H1 (cell line): ENCODE results near the gene MPZL3. TPM values are rescaled to one million over a fixed set of nuclear protein-coding genes. Genes with fewer than 3 reads are reported as not detected.

Experiments
- CTCF ChIA-PET: fragments of 300-600 bp; sonication (Branson Sonifier 250); formaldehyde crosslinking; loops from one replicate; lab custom pipeline; 2021; ENCODE audit not compliant: partially characterized antibody; lab: Charles Lee
- POLR2A ChIA-PET: fragments of 300-600 bp; sonication (Branson Sonifier 250); formaldehyde crosslinking; loops from one replicate; lab custom pipeline; 2021; ENCODE audit warnings: inconsistent platforms; ENCODE audit not compliant: partially characterized antibody; lab: Charles Lee
- DNase-seq, 2 experiments: peaks; one replicate each; pipeline versions ENCODE4 v3.0.0 to v3.0.0-alpha.2; 2010 to 2022; ENCODE audit warnings: low spot score in 2 of 2, low read depth in 1 of 2, mixed read lengths in 1 of 2
- FAIRE-seq: peaks from 2 replicates; lab custom pipeline; 2011; peaks lifted over from hg19 to GRCh38; lab: Jason Lieb, UNC
- H2AFZ ChIP-seq: 2 replicates; pipeline ENCODE4 v1.8.1; 2012; ENCODE audit warnings: low read length, inconsistent platforms
- H2AK5ac ChIP-seq: 2 replicates; pipeline ENCODE4 v1.6.1; 2013; ENCODE audit warnings: low read depth, low read length
- H2BK120ac ChIP-seq: replicated peaks from 2 replicates; pipeline ENCODE3; 2013; ENCODE audit warnings: low read depth, low read length, inconsistent platforms
- H2BK12ac ChIP-seq: 2 replicates; pipeline ENCODE4 v1.6.1; 2013; ENCODE audit warnings: low read depth, low read length
- H2BK15ac ChIP-seq: 2 replicates; pipeline ENCODE4 v1.6.1; 2013; ENCODE audit warnings: low read length
- H2BK20ac ChIP-seq: 2 replicates; pipeline ENCODE4 v1.6.1; 2013; ENCODE audit warnings: low read length
- H2BK5ac ChIP-seq: 2 replicates; pipeline ENCODE4 v1.6.1; 2013; ENCODE audit warnings: low read depth, low read length
- H3K14ac ChIP-seq: 2 replicates; pipeline ENCODE4 v1.6.1; 2013; ENCODE audit warnings: inconsistent platforms; ENCODE audit not compliant: insufficient read length
- H3K18ac ChIP-seq: 2 replicates; pipeline ENCODE4 v1.6.1; 2013; ENCODE audit warnings: low read length; ENCODE audit errors: extremely low read depth
- H3K23ac ChIP-seq: 2 replicates; pipeline ENCODE4 v1.6.1; 2013; ENCODE audit warnings: inconsistent platforms; ENCODE audit not compliant: insufficient read length
- H3K23me2 ChIP-seq: 2 replicates; pipeline ENCODE4 v1.6.1; 2013; ENCODE audit warnings: low read depth, low read length
- H3K27ac ChIP-seq: 2 replicates; pipeline ENCODE4 v1.6.1; 2011; ENCODE audit warnings: low read depth, low read length, inconsistent platforms
- H3K27me3 ChIP-seq, 4 experiments: replicated peaks in 1 of 4; 1 replicate in 1 of 4; 2 replicates in 3 of 4; pipeline versions ENCODE4 v1.6.1 to v1.8.1; 2011 to 2013; ENCODE audit warnings: low read length in 3 of 4, mild to moderate bottlenecking in 3 of 4, inconsistent platforms in 2 of 4, mixed read lengths in 2 of 4, moderate library complexity in 1 of 4; ENCODE audit not compliant: control insufficient read depth in 3 of 4, insufficient read depth in 3 of 4; ENCODE audit errors: extremely low read depth in 1 of 4
- H3K36me3 ChIP-seq, 4 experiments: 2 replicates each; pipeline versions ENCODE4 v1.6.1 to v1.8.1; 2011 to 2013; ENCODE audit warnings: mild to moderate bottlenecking in 4 of 4, low read length in 3 of 4, moderate library complexity in 2 of 4, control low read depth in 1 of 4, inconsistent platforms in 1 of 4; ENCODE audit not compliant: insufficient read depth in 4 of 4, control insufficient read depth in 2 of 4
- H3K4ac ChIP-seq: replicated peaks from 2 replicates; pipeline ENCODE3; 2013; ENCODE audit warnings: low read length, low read depth, mixed read lengths, inconsistent platforms; ENCODE audit not compliant: insufficient read length
- H3K4me1 ChIP-seq, 4 experiments: replicated peaks in 1 of 4; 1 replicate in 1 of 4; 2 replicates in 3 of 4; pipeline versions ENCODE4 v1.6.1 to v1.8.1; 2011 to 2013; ENCODE audit warnings: low read length in 3 of 4, inconsistent platforms in 2 of 4, mixed read lengths in 1 of 4; ENCODE audit not compliant: insufficient read depth in 4 of 4, control insufficient read depth in 3 of 4
- H3K4me2 ChIP-seq, 2 experiments: 2 replicates each; pipeline versions ENCODE4 v1.6.1 to v1.8.1; 2011 to 2013; ENCODE audit warnings: low read depth in 2 of 2, low read length in 2 of 2, control low read depth in 1 of 2, inconsistent platforms in 1 of 2, mild to moderate bottlenecking in 1 of 2; ENCODE audit not compliant: insufficient read depth in 1 of 2
- H3K4me3 ChIP-seq, 4 experiments: fragments of 200-600, 300-600 bp in 1 of 4; sonication (generic), shearing (Covaris generic), sonication (Bioruptor Twin) in 1 of 4; 2 replicates each; pipeline versions ENCODE4 v1.5.1 to v1.8.1; 2011 to 2016; ENCODE audit warnings: low read length in 4 of 4, low read depth in 3 of 4, control low read depth in 2 of 4, inconsistent platforms in 2 of 4, mild to moderate bottlenecking in 2 of 4, mixed read lengths in 1 of 4, moderate library complexity in 1 of 4; ENCODE audit not compliant: insufficient read depth in 2 of 4; ENCODE audit errors: extremely low read depth in 1 of 4
- H3K56ac ChIP-seq: replicated peaks from 2 replicates; pipeline ENCODE3; 2013; ENCODE audit warnings: low read depth, mild to moderate bottlenecking, mixed read lengths, low read length, inconsistent platforms; ENCODE audit not compliant: insufficient read length
- H3K79me1 ChIP-seq: 2 replicates; pipeline ENCODE4 v1.6.1; 2013; ENCODE audit warnings: low read depth, low read length, control low read depth
- H3K79me2 ChIP-seq, 2 experiments: 2 replicates each; pipeline versions ENCODE4 v1.6.1 to v1.8.1; 2012 to 2013; ENCODE audit warnings: low read length in 2 of 2, mild to moderate bottlenecking in 2 of 2, inconsistent platforms in 1 of 2; ENCODE audit not compliant: insufficient read depth in 2 of 2, control insufficient read depth in 1 of 2
- H3K9ac ChIP-seq, 4 experiments: replicated peaks in 1 of 4; 1 replicate in 1 of 4; 2 replicates in 3 of 4; pipeline versions ENCODE4 v1.6.1 to v1.8.1; 2011 to 2013; ENCODE audit warnings: low read depth in 3 of 4, low read length in 3 of 4, control low read depth in 2 of 4, mild to moderate bottlenecking in 2 of 4, moderate library complexity in 2 of 4, inconsistent platforms in 1 of 4; ENCODE audit errors: extremely low read depth in 1 of 4
- H3K9me3 ChIP-seq, 2 experiments: 2 replicates each; pipeline versions ENCODE4 v1.6.1 to v1.8.1; 2012 to 2013; ENCODE audit warnings: mild to moderate bottlenecking in 2 of 2, moderate library complexity in 2 of 2, control low read depth in 1 of 2, inconsistent platforms in 1 of 2, low read depth in 1 of 2, low read length in 1 of 2, mixed read lengths in 1 of 2; ENCODE audit not compliant: insufficient read depth in 2 of 2
- H4K20me1 ChIP-seq, 2 experiments: replicated peaks in 1 of 2; 2 replicates each; pipeline versions ENCODE3 to v1.8.1; 2011 to 2013; ENCODE audit warnings: inconsistent platforms in 2 of 2, low read length in 2 of 2, mild to moderate bottlenecking in 1 of 2; ENCODE audit not compliant: insufficient read depth in 2 of 2, control insufficient read depth in 1 of 2
- H4K5ac ChIP-seq: 2 replicates; pipeline ENCODE4 v1.6.1; 2013; ENCODE audit warnings: low read length, low read depth, mixed read lengths, inconsistent platforms; ENCODE audit not compliant: insufficient read length
- H4K8ac ChIP-seq: 2 replicates; pipeline ENCODE4 v1.8.0; 2013; ENCODE audit warnings: mild to moderate bottlenecking, moderate library complexity, low read length, inconsistent platforms; ENCODE audit not compliant: insufficient read depth; ENCODE audit errors: extremely low read depth
- H4K91ac ChIP-seq: replicated peaks from 2 replicates; pipeline ENCODE3; 2013; ENCODE audit warnings: low read length, mixed read lengths, inconsistent platforms; ENCODE audit not compliant: insufficient read length
- BRCA1 ChIP-seq: IDR thresholded peaks from 2 replicates; pipeline ENCODE4 v1.6.1; 2012; ENCODE audit warnings: low read depth, low read length, improper control_type of control experiment
- EGR1 ChIP-seq: IDR thresholded peaks from 2 replicates; pipeline ENCODE4 v1.6.1; 2011; ENCODE audit warnings: low read depth, low read length, borderline replicate concordance
- NANOG ChIP-seq: IDR thresholded peaks from 2 replicates; pipeline ENCODE4 v1.6.1; 2011; ENCODE audit warnings: low read length, low read depth, mild to moderate bottlenecking, inconsistent platforms; ENCODE audit not compliant: insufficient read depth, poor library complexity, severe bottlenecking
- NRF1 ChIP-seq: IDR thresholded peaks from 2 replicates; pipeline ENCODE4 v1.6.1; 2011; ENCODE audit warnings: mild to moderate bottlenecking, low read depth, low read length, improper control_type of control experiment
- RBBP5 ChIP-seq: IDR thresholded peaks from 2 replicates; pipeline ENCODE4 v1.7.1; 2012; ENCODE audit warnings: low read depth, mild to moderate bottlenecking, inconsistent platforms, low read length, moderate library complexity, borderline replicate concordance
- RFX5 ChIP-seq: IDR thresholded peaks from 2 replicates; pipeline ENCODE4 v1.6.1; 2011; ENCODE audit warnings: low read depth, low read length, improper control_type of control experiment, borderline replicate concordance
- RNF2 ChIP-seq: fragments of 200-900, 300-1000 bp; sonication (generic); IDR thresholded peaks from 2 replicates; pipeline ENCODE4 v1.7.1; 2016; ENCODE audit warnings: borderline replicate concordance, low read depth, mild to moderate bottlenecking, antibody characterized with exemption, low read length; ENCODE audit not compliant: poor library complexity, severe bottlenecking; ENCODE audit errors: missing control alignments
- SIRT6 ChIP-seq: IDR thresholded peaks from one replicate; pipeline ENCODE4 v1.7.1; 2012; ENCODE audit warnings: low read length, inconsistent platforms
- SUZ12 ChIP-seq: fragments of 200-600 bp; sonication (generic); IDR thresholded peaks from 2 replicates; pipeline ENCODE4 v1.6.1; 2012; ENCODE audit warnings: mild to moderate bottlenecking, inconsistent platforms, low read length, moderate library complexity, mixed read lengths
- TCF12 ChIP-seq: IDR thresholded peaks from 2 replicates; pipeline ENCODE4 v1.6.1; 2011; ENCODE audit warnings: low read depth, mild to moderate bottlenecking, low read length
- TEAD4 ChIP-seq: IDR thresholded peaks from 2 replicates; pipeline ENCODE4 v1.6.1; 2012; ENCODE audit warnings: low read depth, low read length, inconsistent platforms, mixed read lengths
- USF2 ChIP-seq: IDR thresholded peaks from 2 replicates; pipeline ENCODE4 v1.6.1; 2011; ENCODE audit warnings: low read length, improper control_type of control experiment
- ZNF274 ChIP-seq: IDR thresholded peaks from 2 replicates; pipeline ENCODE4 v1.7.0; 2012; ENCODE audit warnings: low read length, borderline replicate concordance; ENCODE audit errors: extremely low read depth
- WGBS, 2 experiments: shearing (Covaris generic) in 1 of 2; methylation state at CpG; one replicate each; pipeline versions ENCODE4 v1.1.6 to v1.1.7; 2013 to 2015; ENCODE audit warnings: low lambda C conversion rate in 2 of 2, mixed read lengths in 2 of 2, inconsistent platforms in 1 of 2, low coverage in 1 of 2, missing lambda C conversion rate in 1 of 2; ENCODE audit not compliant: insufficient replicate concordance in 2 of 2, insufficient coverage in 1 of 2, insufficient read length in 1 of 2; ENCODE audit errors: extremely low coverage in 1 of 2, missing lambda C conversion rate in 1 of 2; 5-methylcytosine and 5-hydroxymethylcytosine counted together
- polyA plus RNA-seq, 7 experiments: library from polyadenylated mRNA; depleted of rRNA in 3 of 7; stranded (reverse) in 5 of 7; unstranded in 2 of 7; fragments of >200 nt in 5 of 7; fragments of 200-250 nt in 2 of 7; gene quantifications; 1 replicate in 5 of 7; 2 replicates in 1 of 7; 4 replicates in 1 of 7; pipeline versions ENCODE4 v1.2.1 to v1.2.3, GENCODE V29; 2011 to 2013; ENCODE audit warnings: missing spikeins in 2 of 7, mixed read lengths in 2 of 7
- total RNA-seq: library from RNA; stranded (reverse); fragmentation: NEBNext Ultra II Directional; extraction: Animal tissue kit (Norgen Biotek cat#: 25700); gene quantifications from 2 replicates; pipeline ENCODE4 v1.2.1, GENCODE V29; 2021

The MPZL3 gene
- total and polyA plus RNA-seq, 2 of the 8 experiments (the other 6 are each of a cell fraction or from before 2014, with no cell fraction given): 1.1 to 3.9 TPM

DNA sequence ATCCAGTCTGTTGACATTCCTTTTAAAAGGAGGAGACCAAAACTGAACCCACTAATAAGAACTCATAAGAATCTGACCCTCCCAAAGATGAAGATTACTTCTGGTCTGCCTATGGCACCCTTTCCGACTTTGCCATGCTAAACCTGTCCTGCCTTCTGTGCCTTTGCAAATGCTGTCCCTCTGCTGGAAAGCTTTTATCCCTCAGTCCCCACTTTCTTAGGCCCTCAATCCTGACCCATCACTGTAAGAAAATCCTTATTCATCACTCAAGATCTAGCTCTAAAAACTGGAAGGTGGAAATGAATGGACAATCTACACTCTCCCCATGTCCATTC is 10.4 kb downstream of the MPZL3 start:
- Histone ChIP-seq H2BK120ac (no peak overlapping the region), H2BK5ac (no peak overlapping the region), H2BK20ac (no peak overlapping the region), H3K27ac (no peak overlapping the region), H2BK12ac (no peak overlapping the region), H3K36me3 (no peaks in the 10 kb centered on the region), H3K4me2 (no peak overlapping the region), H3K4me3 (no peak overlapping the region), H3K27me3 (peaks cover 0 to 2% (median 0%) of the 10 kb centered on the region in 4 experiments; a peak in 2 of 7 replicates), H3K9ac (no peak overlapping the region), H4K91ac (no peak overlapping the region), H3K4ac (no peak overlapping the region), H3K4me1 (peaks cover 0 to 6% (median 0%) of the 10 kb centered on the region in 4 experiments; a peak in 4 of 7 replicates), H3K14ac (no peak overlapping the region), H2AK5ac (no peak overlapping the region; the same call in 1 of the 2 replicates), H4K5ac (no peak overlapping the region), H2AFZ (no peak overlapping the region), H4K20me1 (no peaks in the 10 kb centered on the region), H2BK15ac (no peak overlapping the region), H3K18ac (no peak overlapping the region), H3K9me3 (no peaks in the 10 kb centered on the region), H4K8ac (no peak overlapping the region), H3K23me2 (no peaks in the 10 kb centered on the region; the same call in 1 of the 2 replicates), H3K79me2 (no peaks in the 10 kb centered on the region), H3K23ac (no peak overlapping the region), H3K79me1 (no peaks in the 10 kb centered on the region), H3K56ac (no peak overlapping the region)
- no peak for FAIRE-seq
- WGBS, 2 experiments: 89% methylated on average over 1 of the region's 1 CpG; no CpG with 5 or more reads in 1 of the 2 experiments
- ChIA-PET CTCF (interaction anchor here (1.5 to 2.7 kb wide), 3 partner anchors 30 to 71 kb away, joined by 4 to 9 read pairs (median 8); no protein-coding TSS in a partner anchor), POLR2A (no interaction called here)
- no peak for DNase-seq
- TF ChIP-seq SIRT6: no peak
- TF ChIP-seq RFX5: no peak
- no peak for TF ChIP-seq NRF1
- no peak for TF ChIP-seq BRCA1
- TF ChIP-seq TCF12: no peak
- TF ChIP-seq RBBP5: no peak
- TF ChIP-seq RNF2: no peak
- TF ChIP-seq USF2: no peak
- TF ChIP-seq NANOG: no peak
- TF ChIP-seq SUZ12: no peak
- TF ChIP-seq TEAD4: no peak
- TF ChIP-seq EGR1: no peak
- no peak for TF ChIP-seq ZNF274
